H1 (cell line): Measurements from ENCODE around the gene TNNT1. TPM values are rescaled to one million over a fixed set of nuclear protein-coding genes. Genes with fewer than 3 reads are reported as not detected.

ENCODE experiments used
- ASH2L ChIP-seq: fragments of 200-600, 300-600 bp; sonication (generic); IDR thresholded peaks from one replicate; pipeline ENCODE4 v1.7.1; 2017; ENCODE audit warnings: low read length
- E2F6 ChIP-seq: IDR thresholded peaks from 2 replicates; pipeline ENCODE4 v1.6.1; 2012; ENCODE audit warnings: inconsistent platforms
- RBBP5 ChIP-seq: IDR thresholded peaks from 2 replicates; pipeline ENCODE4 v1.7.1; 2012; ENCODE audit warnings: low read depth, mild to moderate bottlenecking, inconsistent platforms, low read length, moderate library complexity, borderline replicate concordance
- SUZ12 ChIP-seq: fragments of 200-600 bp; sonication (generic); IDR thresholded peaks from 2 replicates; pipeline ENCODE4 v1.6.1; 2012; ENCODE audit warnings: mild to moderate bottlenecking, inconsistent platforms, low read length, moderate library complexity, mixed read lengths
- polyA plus RNA-seq, 7 experiments: library from polyadenylated mRNA; depleted of rRNA in 3 of 7; stranded (reverse) in 5 of 7; unstranded in 2 of 7; fragments of >200 nt in 5 of 7; fragments of 200-250 nt in 2 of 7; gene quantifications; 1 replicate in 5 of 7; 2 replicates in 1 of 7; 4 replicates in 1 of 7; pipeline versions ENCODE4 v1.2.1 to v1.2.3, GENCODE V29; 2011 to 2013; ENCODE audit warnings: missing spikeins in 2 of 7, mixed read lengths in 2 of 7
- total RNA-seq: library from RNA; stranded (reverse); fragmentation: NEBNext Ultra II Directional; extraction: Animal tissue kit (Norgen Biotek cat#: 25700); gene quantifications from 2 replicates; pipeline ENCODE4 v1.2.1, GENCODE V29; 2021

TNNT1 gene
- total and polyA plus RNA-seq, 2 of the 8 experiments (the other 6 are each of a cell fraction or from before 2014, with no cell fraction given) = 69.6 to 107 TPM

GRCh38 chr19:55085923-55086715 is 62.9 kb downstream of the TNNT1 start (continued):
- TF ChIP-seq E2F6 = 0 out of 2 replicates have a peak, but pooled peaks have one; percentile 2
- TF ChIP-seq RBBP5 = no peak
- no peak for TF ChIP-seq ASH2L
- TF ChIP-seq SUZ12 = no peak
